TTC549 (cell line): ENCODE measurements around the gene TIGD6.
A peak's percentile ranks its signal among the peaks of the same experiment; 100 is the strongest.
"Not testable (repeated sequence)": the region's sequence is repeated elsewhere in the genome, so short reads cannot be mapped to it uniquely, and the experiment has no call there.

Experiments used
- FAIRE-seq: peaks from 2 replicates; lab custom pipeline; 2012; peaks lifted over from hg19 to GRCh38; lab: Jason Lieb, UNC

The TIGD6 gene

GRCh38 chr5:149969181-149969930 lies 31.1 kb downstream of the TIGD6 start:
- no peak for FAIRE-seq

- FAIRE-seq: no peak
These were observed 33.5 kb downstream of the TIGD6 start for GRCh38 chr5:149966946-149967345.

GRCh38 chr5:149963729-149964128 lies 36.7 kb downstream of the TIGD6 start:
- no peak for FAIRE-seq

- no peak for FAIRE-seq
These were observed 37.7 kb downstream of the TIGD6 start for GRCh38 chr5:149962601-149963300.

GRCh38 chr5:149961957-149962409 lies 38.5 kb downstream of the TIGD6 start:
- FAIRE-seq: peak; percentile 25

- no peak for FAIRE-seq
These were observed 39.2 kb downstream of the TIGD6 start for GRCh38 chr5:149961186-149961685.

GRCh38 chr5:149960272-149961185 lies 39.9 kb downstream of the TIGD6 start, which contains the start of gene SLC26A2:
SLC26A2 (plus strand) TSS chr5:149960758; CDS start chr5:149977653, 16,895 bp downstream.
- peak; percentile 50 for FAIRE-seq

GRCh38 chr5:149959406-149960236 lies 40.8 kb downstream of the TIGD6 start:
- no peak for FAIRE-seq

GRCh38 chr5:149957855-149958254 lies 42.6 kb downstream of the TIGD6 start:
- no peak for FAIRE-seq

- FAIRE-seq: no peak
These were observed 43.8 kb downstream of the TIGD6 start for GRCh38 chr5:149956685-149957084.

GRCh38 chr5:149954798-149955197 lies 45.7 kb downstream of the TIGD6 start:
- FAIRE-seq: no peak

- FAIRE-seq: no peak
These were observed 46.9 kb downstream of the TIGD6 start for GRCh38 chr5:149953436-149954121.

GRCh38 chr5:149951138-149951749 lies 49.2 kb downstream of the TIGD6 start:
- FAIRE-seq: no peak

- no peak for FAIRE-seq
These were observed 51.5 kb downstream of the TIGD6 start for GRCh38 chr5:149948993-149949392.

- no peak for FAIRE-seq
These were observed 54.3 kb downstream of the TIGD6 start for GRCh38 chr5:149946118-149946517.

- no peak for FAIRE-seq
These were observed 55.8 kb downstream of the TIGD6 start, which contains the start of gene PDE6A for GRCh38 chr5:149944666-149945065. PDE6A (minus strand) TSS chr5:149944793; CDS start chr5:149944673, 120 bp downstream.

- not testable (repeated sequence) for FAIRE-seq
These were observed 57.1 kb downstream of the TIGD6 start for GRCh38 chr5:149943177-149943949.
